SK-N-SH (cell line): ENCODE measurements around the gene SRBD1. TPM values are rescaled to one million over a fixed set of nuclear protein-coding genes. Genes with fewer than 3 reads are reported as not detected.

Experiments
- CTCF ChIA-PET: fragments of 300-600, 350-600 bp; formaldehyde crosslinking; extraction: SDS; loops from one replicate; lab custom pipeline; 2021; lab: Yijun Ruan, JAX
- POLR2A ChIA-PET: fragments of 350-600 bp; sonication (Branson Sonifier 250); formaldehyde crosslinking; extraction: SDS; loops from one replicate; lab custom pipeline; 2020; ENCODE audit warnings: antibody characterized with exemption, inconsistent platforms; lab: Yijun Ruan, JAX
- DNase-seq: peaks from one replicate; pipeline ENCODE4 v3.0.0; 2012
- H2AFZ ChIP-seq: fragments of 200-600 bp; sonication (generic); 2 replicates; pipeline ENCODE4 v1.8.1; 2016; ENCODE audit warnings: antibody characterized with exemption, mild to moderate bottlenecking, low read depth
- H3F3A ChIP-seq: fragments of 200-600 bp; sonication (generic); replicated peaks from 2 replicates; pipeline ENCODE3; 2016; ENCODE audit warnings: antibody characterized with exemption, mild to moderate bottlenecking; ENCODE audit not compliant: insufficient read depth
- H3K27ac ChIP-seq, 2 experiments: fragments of 200-500 bp in 1 of 2; fragments of 200-600 bp in 1 of 2; sonication (Bioruptor generic) in 1 of 2; sonication (generic), shearing (Covaris generic) in 1 of 2; 2 replicates each; pipeline versions ENCODE4 v1.5.1 to v1.6.1; 2014 to 2016; ENCODE audit warnings: low read depth in 2 of 2, inconsistent platforms in 1 of 2, low read length in 1 of 2, mild to moderate bottlenecking in 1 of 2, mixed read lengths in 1 of 2
- H3K27me3 ChIP-seq: fragments of 200-600 bp; sonication (generic), shearing (Covaris generic); 2 replicates; pipeline ENCODE4 v1.6.1; 2016; ENCODE audit warnings: mixed run types; ENCODE audit not compliant: insufficient read depth
- H3K36me3 ChIP-seq, 2 experiments: fragments of 200-500 bp in 1 of 2; fragments of 200-600 bp in 1 of 2; sonication (Bioruptor generic) in 1 of 2; sonication (generic) in 1 of 2; replicated peaks in 1 of 2; 2 replicates each; pipeline versions ENCODE3 to v1.5.1; 2014 to 2016; ENCODE audit warnings: low read length in 1 of 2, mild to moderate bottlenecking in 1 of 2; ENCODE audit not compliant: insufficient read depth in 2 of 2, control insufficient read depth in 1 of 2
- H3K4me1 ChIP-seq, 2 experiments: fragments of 200-500 bp in 1 of 2; fragments of 200-600 bp in 1 of 2; sonication (Bioruptor generic) in 1 of 2; sonication (generic), shearing (Covaris generic) in 1 of 2; 2 replicates each; pipeline versions ENCODE4 v1.5.1 to v1.6.1; 2014 to 2016; ENCODE audit warnings: low read depth in 1 of 2, low read length in 1 of 2, mixed run types in 1 of 2; ENCODE audit not compliant: insufficient read depth in 2 of 2, control insufficient read depth in 1 of 2
- H3K4me2 ChIP-seq: fragments of 200-600 bp; sonication (generic), shearing (Covaris generic); 2 replicates; pipeline ENCODE4 v1.6.1; 2017; ENCODE audit warnings: mixed run types
- H3K4me3 ChIP-seq, 2 experiments: fragments of 200-500 bp in 1 of 2; fragments of 200-600 bp in 1 of 2; sonication (Bioruptor generic) in 1 of 2; sonication (generic), shearing (Covaris generic) in 1 of 2; 2 replicates each; pipeline versions ENCODE4 v1.5.1 to v1.8.1; 2014 to 2016; ENCODE audit warnings: low read depth in 2 of 2, inconsistent platforms in 1 of 2, low read length in 1 of 2, mild to moderate bottlenecking in 1 of 2, mixed read lengths in 1 of 2, moderate library complexity in 1 of 2
- H3K79me2 ChIP-seq: fragments of 200-600 bp; sonication (generic); 2 replicates; pipeline ENCODE4 v1.8.1; 2017; ENCODE audit warnings: mild to moderate bottlenecking; ENCODE audit not compliant: insufficient read depth
- H3K9ac ChIP-seq: fragments of 200-600 bp; sonication (generic); 2 replicates; pipeline ENCODE4 v1.6.1; 2017; ENCODE audit warnings: mixed run types
- H3K9me2 ChIP-seq: fragments of 200-600 bp; sonication (generic); 2 replicates; pipeline ENCODE4 v1.6.1; 2017; ENCODE audit warnings: mixed run types
- H3K9me3 ChIP-seq: fragments of 200-600 bp; sonication (generic); 2 replicates; pipeline ENCODE4 v1.6.1; 2017; ENCODE audit warnings: mixed run types, mild to moderate bottlenecking, moderate library complexity
- H4K20me1 ChIP-seq: fragments of 200-600 bp; sonication (generic); 2 replicates; pipeline ENCODE4 v1.6.1; 2017; ENCODE audit warnings: mild to moderate bottlenecking, mixed run types; ENCODE audit not compliant: insufficient read depth
- ELF1 ChIP-seq: IDR thresholded peaks from 2 replicates; pipeline ENCODE4 v1.4.0; 2012
- FOSL2 ChIP-seq: IDR thresholded peaks from 2 replicates; pipeline ENCODE4 v1.4.0; 2012; ENCODE audit warnings: low read depth, mild to moderate bottlenecking, moderate library complexity, borderline replicate concordance
- FOXJ3 ChIP-seq: sonication (generic); formaldehyde crosslinking; IDR thresholded peaks from 2 replicates; pipeline ENCODE4 v1.5.1; 2020; ENCODE audit warnings: mild to moderate bottlenecking, missing genetic modification reagents
- GATA2 ChIP-seq: sonication (generic); formaldehyde crosslinking; IDR thresholded peaks from 2 replicates; pipeline ENCODE4 v1.5.0; 2020; ENCODE audit warnings: mild to moderate bottlenecking, missing genetic modification reagents
- MEF2A ChIP-seq: IDR thresholded peaks from 2 replicates; pipeline ENCODE4 v1.4.0; 2012; ENCODE audit warnings: low read depth, borderline replicate concordance
- NFIC ChIP-seq: IDR thresholded peaks from 2 replicates; pipeline ENCODE4 v1.4.0; 2012; ENCODE audit warnings: borderline replicate concordance
- NRF1 ChIP-seq: IDR thresholded peaks from 2 replicates; pipeline ENCODE4 v1.6.1; 2012; ENCODE audit warnings: low read depth, mild to moderate bottlenecking, low read length
- RCOR1 ChIP-seq: fragments of 150-350 bp; IDR thresholded peaks from 2 replicates; pipeline ENCODE4 v1.6.1; 2017; ENCODE audit warnings: antibody characterized with exemption, low read length
- RFX5 ChIP-seq: IDR thresholded peaks from 2 replicates; pipeline ENCODE4 v1.6.1; 2012; ENCODE audit warnings: mild to moderate bottlenecking, improper control_type of control experiment, low read length
- RXRA ChIP-seq: IDR thresholded peaks from 2 replicates; pipeline ENCODE4 v1.4.0; 2012; ENCODE audit warnings: low read depth, mild to moderate bottlenecking, borderline replicate concordance
- SMC3 ChIP-seq: IDR thresholded peaks from 2 replicates; pipeline ENCODE4 v1.6.1; 2012; ENCODE audit warnings: low read depth, low read length, improper control_type of control experiment
- USF1 ChIP-seq: IDR thresholded peaks from 2 replicates; pipeline ENCODE4 v1.4.0; 2012; ENCODE audit warnings: low read depth, borderline replicate concordance
- WGBS: methylation state at CpG from one replicate; pipeline ENCODE4 v1.1.6; 2017; ENCODE audit warnings: low lambda C conversion rate; 5-methylcytosine and 5-hydroxymethylcytosine counted together
- polyA plus RNA-seq, 3 experiments: library from polyadenylated mRNA; depleted of rRNA; stranded (reverse); fragments of >200 nt; gene quantifications; 2 replicates each; pipeline ENCODE4 v1.2.3, GENCODE V29; 2012
- TF ChIP-seq, protein P1 (sequence below): IDR thresholded peaks from 2 replicates; pipeline ENCODE4 v1.4.0; 2012; ENCODE audit warnings: low read depth
- TF ChIP-seq, protein P2 (sequence below): IDR thresholded peaks from 2 replicates; pipeline ENCODE4 v1.6.1; 2012; ENCODE audit warnings: mild to moderate bottlenecking, low read depth, low read length, moderate library complexity
- TF ChIP-seq, protein P3 (sequence below): fragments of 200-600 bp; sonication (generic); IDR thresholded peaks from 2 replicates; pipeline ENCODE4 v1.6.1; 2017; ENCODE audit warnings: antibody characterized with exemption, mild to moderate bottlenecking, moderate library complexity

SRBD1 gene
- polyA plus RNA-seq, 1 of the 3 experiments (the other 2 are of a cell fraction) = 3.2 TPM

GRCh38 chr2:45614871-45615415, 3.9 kb upstream of the SRBD1 start (continued):
- TF ChIP-seq RCOR1 = no peak

DNA sequence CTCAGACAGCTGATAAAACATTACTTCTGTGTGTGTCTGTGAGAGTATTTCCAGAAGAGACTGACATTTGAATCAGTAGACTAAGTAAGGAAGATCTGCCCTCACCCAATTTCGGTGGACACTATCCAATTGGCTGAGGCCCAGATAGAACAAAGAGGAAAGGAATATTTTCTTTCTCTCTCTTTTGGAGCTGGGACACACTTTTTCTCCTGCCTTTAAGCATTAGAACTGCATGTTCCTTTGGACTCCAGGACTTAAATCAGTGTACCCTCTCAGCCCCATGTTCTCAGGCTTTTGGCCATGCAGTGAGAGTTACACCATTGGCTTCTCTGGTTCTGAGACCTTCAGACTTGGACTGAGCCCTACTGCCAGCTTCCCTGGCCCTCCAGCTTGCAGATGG, 3.3 kb upstream of the SRBD1 start:
- no peak for DNase-seq
- Histone ChIP-seq H3K4me1 (peaks cover 5 to 12% of the 10 kb centered on the region in 2 experiments; a peak in 3 of 4 replicates), H3F3A (peaks cover 5% of the 10 kb centered on the region), H3K9ac (no peak overlapping the region), H3K9me3 (no peaks in the 10 kb centered on the region), H3K36me3 (no peaks in the 10 kb centered on the region), H3K27ac (no peak overlapping the region), H3K79me2 (peaks cover 12% of the 10 kb centered on the region), H3K4me3 (no peak overlapping the region), H2AFZ (no peak overlapping the region), H3K4me2 (no peak overlapping the region), H3K9me2 (no peaks in the 10 kb centered on the region), H3K27me3 (no peaks in the 10 kb centered on the region), H4K20me1 (no peaks in the 10 kb centered on the region)
- 69% methylated on average over 1 of the region's 1 CpG for WGBS
- ChIA-PET POLR2A (no interaction called here), CTCF (interaction anchor here (1.0 to 1.9 kb wide), 2 partner anchors 29 to 30 kb away, joined by 4 to 7 read pairs; no protein-coding TSS in a partner anchor)
- TF ChIP-seq ELF1 (no peak), RXRA (no peak), RCOR1 (no peak), NFIC (no peak), MEF2A (no peak), FOXJ3 (CRISPR knock-in tag) (no peak), SMC3 (no peak), RFX5 (no peak), USF1 (no peak), FOSL2 (no peak), GATA2 (no peak), NRF1 (no peak)
- TF ChIP-seq, protein P1, sequence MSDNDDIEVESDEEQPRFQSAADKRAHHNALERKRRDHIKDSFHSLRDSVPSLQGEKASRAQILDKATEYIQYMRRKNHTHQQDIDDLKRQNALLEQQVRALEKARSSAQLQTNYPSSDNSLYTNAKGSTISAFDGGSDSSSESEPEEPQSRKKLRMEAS = no peak
- TF ChIP-seq, protein P2, sequence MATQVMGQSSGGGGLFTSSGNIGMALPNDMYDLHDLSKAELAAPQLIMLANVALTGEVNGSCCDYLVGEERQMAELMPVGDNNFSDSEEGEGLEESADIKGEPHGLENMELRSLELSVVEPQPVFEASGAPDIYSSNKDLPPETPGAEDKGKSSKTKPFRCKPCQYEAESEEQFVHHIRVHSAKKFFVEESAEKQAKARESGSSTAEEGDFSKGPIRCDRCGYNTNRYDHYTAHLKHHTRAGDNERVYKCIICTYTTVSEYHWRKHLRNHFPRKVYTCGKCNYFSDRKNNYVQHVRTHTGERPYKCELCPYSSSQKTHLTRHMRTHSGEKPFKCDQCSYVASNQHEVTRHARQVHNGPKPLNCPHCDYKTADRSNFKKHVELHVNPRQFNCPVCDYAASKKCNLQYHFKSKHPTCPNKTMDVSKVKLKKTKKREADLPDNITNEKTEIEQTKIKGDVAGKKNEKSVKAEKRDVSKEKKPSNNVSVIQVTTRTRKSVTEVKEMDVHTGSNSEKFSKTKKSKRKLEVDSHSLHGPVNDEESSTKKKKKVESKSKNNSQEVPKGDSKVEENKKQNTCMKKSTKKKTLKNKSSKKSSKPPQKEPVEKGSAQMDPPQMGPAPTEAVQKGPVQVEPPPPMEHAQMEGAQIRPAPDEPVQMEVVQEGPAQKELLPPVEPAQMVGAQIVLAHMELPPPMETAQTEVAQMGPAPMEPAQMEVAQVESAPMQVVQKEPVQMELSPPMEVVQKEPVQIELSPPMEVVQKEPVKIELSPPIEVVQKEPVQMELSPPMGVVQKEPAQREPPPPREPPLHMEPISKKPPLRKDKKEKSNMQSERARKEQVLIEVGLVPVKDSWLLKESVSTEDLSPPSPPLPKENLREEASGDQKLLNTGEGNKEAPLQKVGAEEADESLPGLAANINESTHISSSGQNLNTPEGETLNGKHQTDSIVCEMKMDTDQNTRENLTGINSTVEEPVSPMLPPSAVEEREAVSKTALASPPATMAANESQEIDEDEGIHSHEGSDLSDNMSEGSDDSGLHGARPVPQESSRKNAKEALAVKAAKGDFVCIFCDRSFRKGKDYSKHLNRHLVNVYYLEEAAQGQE = no peak
- TF ChIP-seq, protein P3, sequence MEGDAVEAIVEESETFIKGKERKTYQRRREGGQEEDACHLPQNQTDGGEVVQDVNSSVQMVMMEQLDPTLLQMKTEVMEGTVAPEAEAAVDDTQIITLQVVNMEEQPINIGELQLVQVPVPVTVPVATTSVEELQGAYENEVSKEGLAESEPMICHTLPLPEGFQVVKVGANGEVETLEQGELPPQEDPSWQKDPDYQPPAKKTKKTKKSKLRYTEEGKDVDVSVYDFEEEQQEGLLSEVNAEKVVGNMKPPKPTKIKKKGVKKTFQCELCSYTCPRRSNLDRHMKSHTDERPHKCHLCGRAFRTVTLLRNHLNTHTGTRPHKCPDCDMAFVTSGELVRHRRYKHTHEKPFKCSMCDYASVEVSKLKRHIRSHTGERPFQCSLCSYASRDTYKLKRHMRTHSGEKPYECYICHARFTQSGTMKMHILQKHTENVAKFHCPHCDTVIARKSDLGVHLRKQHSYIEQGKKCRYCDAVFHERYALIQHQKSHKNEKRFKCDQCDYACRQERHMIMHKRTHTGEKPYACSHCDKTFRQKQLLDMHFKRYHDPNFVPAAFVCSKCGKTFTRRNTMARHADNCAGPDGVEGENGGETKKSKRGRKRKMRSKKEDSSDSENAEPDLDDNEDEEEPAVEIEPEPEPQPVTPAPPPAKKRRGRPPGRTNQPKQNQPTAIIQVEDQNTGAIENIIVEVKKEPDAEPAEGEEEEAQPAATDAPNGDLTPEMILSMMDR = no peak
